Natural killer cell (primary cell): ENCODE measurements around the gene FUT8. TPM values are rescaled to one million over a fixed set of nuclear protein-coding genes. Genes with fewer than 3 reads are reported as not detected.

Experiments
- ATAC-seq, 3 donors: fragments of 150-1000 bp in 2 of 3; fragments of 200-7000 bp in 1 of 3; cut with Tn5 transposase; 1 replicate in 1 of 3; 2 replicates in 2 of 3; pipeline ENCODE4 v1.10.0; 2021; ENCODE audit warnings: mild to moderate bottlenecking in 2 of 3, moderate library complexity in 2 of 3
- DNase-seq, 2 donors: peaks; one replicate each; pipeline versions ENCODE4 v3.0.0 to v3.0.0-alpha.2; 2013 to 2021; ENCODE audit warnings: mixed read lengths in 1 of 2
- H3K27ac ChIP-seq: one replicate; pipeline ENCODE4 v1.5.1; 2013; ENCODE audit warnings: mild to moderate bottlenecking, low read length
- H3K27me3 ChIP-seq: one replicate; pipeline ENCODE4 v1.6.1; 2013; ENCODE audit warnings: low read length; ENCODE audit not compliant: control insufficient read depth, insufficient read depth
- H3K36me3 ChIP-seq: one replicate; pipeline ENCODE4 v1.6.1; 2013; ENCODE audit warnings: low read length; ENCODE audit not compliant: control insufficient read depth, insufficient read depth
- H3K4me1 ChIP-seq: one replicate; pipeline ENCODE4 v1.6.1; 2013; ENCODE audit warnings: low read length; ENCODE audit not compliant: control insufficient read depth, insufficient read depth
- H3K4me3 ChIP-seq: one replicate; pipeline ENCODE4 v1.5.1; 2013; ENCODE audit warnings: low read length
- H3K9me3 ChIP-seq: one replicate; pipeline ENCODE4 v1.6.1; 2013; ENCODE audit warnings: low read length; ENCODE audit not compliant: control insufficient read depth, insufficient read depth
- H3K27ac Mint-ChIP-seq, 2 donors: one replicate each; pipeline ENCODE4 v1.8.0; 2022; ENCODE audit warnings: mild to moderate bottlenecking in 2 of 2, mixed read lengths in 2 of 2, moderate library complexity in 1 of 2
- H3K27me3 Mint-ChIP-seq, 2 donors: one replicate each; pipeline ENCODE4 v1.8.0; 2022; ENCODE audit warnings: low read depth in 2 of 2, mixed read lengths in 2 of 2
- H3K36me3 Mint-ChIP-seq: one replicate; pipeline ENCODE4 v1.8.0; 2022; ENCODE audit warnings: mixed read lengths
- H3K4me1 Mint-ChIP-seq, 2 donors: one replicate each; pipeline ENCODE4 v1.8.0; 2022; ENCODE audit warnings: mixed read lengths in 2 of 2
- H3K4me3 Mint-ChIP-seq: one replicate; pipeline ENCODE4 v1.8.0; 2022; ENCODE audit warnings: mild to moderate bottlenecking, moderate library complexity, mixed read lengths
- H3K9me3 Mint-ChIP-seq, 2 donors: one replicate each; pipeline ENCODE4 v1.8.0; 2022; ENCODE audit warnings: mixed read lengths in 2 of 2
- CTCF ChIP-seq: fragments of 200-600 bp; IDR thresholded peaks from one replicate; pipeline ENCODE4 v1.8.0; 2022; ENCODE audit warnings: antibody characterized with exemption
- WGBS: methylation state at CpG from one replicate; pipeline ENCODE4 v1.1.7; 2013; ENCODE audit warnings: missing lambda C conversion rate; ENCODE audit not compliant: insufficient coverage; 5-methylcytosine and 5-hydroxymethylcytosine counted together
- intact Hi-C: fragments of 100-400 bp; cut with micrococcal nuclease; formaldehyde crosslinking; loops from one replicate; pipeline ENCODE4 v1.14.2; 2022
- total RNA-seq, 4 donors: library from RNA; stranded (reverse); fragments of 120-200 nt in 1 of 4; gene quantifications; one replicate each; pipeline versions ENCODE4 v1.2.3 to v1.2.4, GENCODE V29; 2013 to 2022

FUT8 gene
- total RNA-seq, 3 donors from 2014 or later (not counting 1 experiment from before 2014, with no cell fraction given), result 20.7 to 29.2 (median 21.2) TPM

- no peak overlapping the region for H3K27ac ChIP-seq
- ATAC-seq, result no peak
- Mint-ChIP-seq H3K4me1 (peaks cover 6 to 9% of the 10 kb centered on the region in 2 donors), H3K27me3 (no peaks in the 10 kb centered on the region), H3K9me3 (no peaks in the 10 kb centered on the region), H3K27ac (no peak overlapping the region), H3K4me3 (no peak overlapping the region), H3K36me3 (no peaks in the 10 kb centered on the region)
- H3K4me1 ChIP-seq, result no peaks in the 10 kb centered on the region
- intact Hi-C loops, result no loop called here
- H3K4me3 ChIP-seq, result no peak overlapping the region
- no peak for DNase-seq
- no peak for TF ChIP-seq CTCF
- no peaks in the 10 kb centered on the region for H3K36me3 ChIP-seq
- no peaks in the 10 kb centered on the region for H3K9me3 ChIP-seq
- no peaks in the 10 kb centered on the region for H3K27me3 ChIP-seq
Observed at GRCh38 chr14:65486863-65487262, 74.3 kb downstream of the FUT8 start.

GRCh38 chr14:65487783-65488494, 75.4 kb downstream of the FUT8 start:
- no peak for TF ChIP-seq CTCF
- no peak for DNase-seq
- no peak overlapping the region for H3K4me3 ChIP-seq
- no peak for ATAC-seq
- no peaks in the 10 kb centered on the region for H3K27me3 ChIP-seq
- no peak overlapping the region for H3K27ac Mint-ChIP-seq
- H3K4me1 ChIP-seq, result peaks cover 2% of the 10 kb centered on the region
- H3K4me1 Mint-ChIP-seq, result peaks cover 0 to 10% of the 10 kb centered on the region in 2 donors
- H3K36me3 Mint-ChIP-seq, result no peaks in the 10 kb centered on the region
- no peaks in the 10 kb centered on the region for H3K9me3 ChIP-seq
- no peaks in the 10 kb centered on the region for H3K9me3 Mint-ChIP-seq
- H3K27ac ChIP-seq, result no peak overlapping the region
- no peaks in the 10 kb centered on the region for H3K27me3 Mint-ChIP-seq
- intact Hi-C loops, result no loop called here
- no peaks in the 10 kb centered on the region for H3K36me3 ChIP-seq
- 86% methylated on average over 4 of the region's 4 CpGs for WGBS
- H3K4me3 Mint-ChIP-seq, result no peak overlapping the region

- no peak overlapping the region for H3K4me3 ChIP-seq
- no peaks in the 10 kb centered on the region for H3K27me3 ChIP-seq
- WGBS, result no CpG with 5 or more reads among the region's 1 CpG
- DNase-seq (no peak), ATAC-seq (no peak)
- H3K27ac Mint-ChIP-seq, result no peak overlapping the region
- intact Hi-C loops, result no loop called here
- no peak overlapping the region for H3K4me3 Mint-ChIP-seq
- no peaks in the 10 kb centered on the region for H3K36me3 ChIP-seq
- no peaks in the 10 kb centered on the region for H3K9me3 ChIP-seq
- peaks cover 2% of the 10 kb centered on the region for H3K4me1 ChIP-seq
- H3K9me3 Mint-ChIP-seq, result peaks cover 0 to under 1% of the 10 kb centered on the region in 2 donors
- no peaks in the 10 kb centered on the region for H3K36me3 Mint-ChIP-seq
- no peak for TF ChIP-seq CTCF
- H3K4me1 Mint-ChIP-seq, result peaks cover 0 to 8% of the 10 kb centered on the region in 2 donors
- H3K27me3 Mint-ChIP-seq, result no peaks in the 10 kb centered on the region
- H3K27ac ChIP-seq, result no peak overlapping the region
Observed at GRCh38 chr14:65491274-65491673, 78.7 kb downstream of the FUT8 start.

GRCh38 chr14:65492266-65492665, 79.7 kb downstream of the FUT8 start:
- Mint-ChIP-seq H3K27ac (no peak overlapping the region), H3K27me3 (no peaks in the 10 kb centered on the region), H3K4me3 (no peak overlapping the region), H3K4me1 (peaks cover 0 to 10% of the 10 kb centered on the region in 2 donors), H3K36me3 (no peaks in the 10 kb centered on the region), H3K9me3 (peaks cover 0 to 3% of the 10 kb centered on the region in 2 donors)
- Histone ChIP-seq H3K27ac (no peak overlapping the region), H3K4me3 (no peak overlapping the region), H3K4me1 (peaks cover 2% of the 10 kb centered on the region), H3K36me3 (no peaks in the 10 kb centered on the region), H3K27me3 (no peaks in the 10 kb centered on the region), H3K9me3 (no peaks in the 10 kb centered on the region)
- ATAC-seq (no peak), DNase-seq (no peak)
- no peak for TF ChIP-seq CTCF
- 94% methylated on average over 3 of the region's 3 CpGs for WGBS
- intact Hi-C loops, result no loop called here
